Measurements from ENCODE around the gene TIGD6.

Gene TIGD6
- 1.6 to 2.5 (median 1.7) reads per million in 3 donors for total RNA-seq

DNA sequence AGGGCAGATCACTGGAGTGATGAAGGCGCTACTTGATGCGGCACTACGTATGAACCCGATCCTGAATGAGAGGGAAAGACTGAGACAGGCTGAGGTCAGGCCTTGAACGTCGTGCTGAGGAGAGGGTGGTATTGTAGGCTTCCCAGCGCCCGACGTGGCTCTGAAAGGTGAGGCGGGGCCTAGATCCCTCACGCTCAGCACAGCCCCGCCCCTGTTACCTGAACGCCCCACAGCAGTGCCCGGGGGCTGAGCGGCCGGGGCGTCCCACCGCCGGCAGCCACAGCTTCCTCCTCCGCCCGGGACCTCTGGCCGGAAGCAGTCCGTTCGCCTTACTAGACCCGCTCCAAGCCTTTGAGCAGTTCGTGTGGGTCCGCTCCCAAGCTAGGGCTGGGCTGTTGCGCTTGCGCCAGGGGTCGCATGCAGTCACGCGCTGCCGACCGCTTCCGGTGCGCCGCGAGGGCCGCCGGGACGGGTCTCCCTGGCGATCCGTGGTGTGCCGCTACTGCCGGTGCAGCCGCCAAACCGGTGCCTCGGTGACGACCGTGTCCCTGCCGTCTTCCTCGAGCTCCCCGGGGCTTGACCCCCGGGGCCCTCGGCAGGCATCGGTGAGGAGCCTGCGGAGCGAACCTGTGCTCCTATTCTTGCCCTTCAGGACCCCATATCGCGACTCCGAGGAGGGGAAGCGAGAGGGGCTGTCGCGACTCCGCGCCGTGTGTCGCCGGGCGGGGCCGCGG lies at the start of gene TIGD6, which contains the start of gene HMGXB3:
Gene TIGD6 (minus strand): TSS at position 399 of the 734 bp plus-strand sequence. CDS start 4,306 bp downstream, outside the sequence.
Gene HMGXB3 (plus strand): TSS at position 484 of the 734 bp plus-strand sequence. CDS start 4,114 bp downstream, outside the sequence.
- H3K4me1 ChIP-seq (ENCODE audit: control insufficient read depth, insufficient read depth, low read length, poor library complexity, severe bottlenecking): peaks cover 19% of the 10 kb centered on the region
- H3K4me3 ChIP-seq (ENCODE audit: insufficient read depth, low read depth, low read length, poor library complexity, severe bottlenecking): peak within 1 kb of the TSS; percentile 75
- no peaks in the 10 kb centered on the region for H3K9me3 ChIP-seq (ENCODE audit: control insufficient read depth, low read length)
- DNase-seq: peak; percentile 74 to 77 (median 74)
- no peaks in the 10 kb centered on the region for H3K27me3 ChIP-seq (replicated peaks; ENCODE audit: control insufficient read depth, insufficient read depth, low read length, poor library complexity, severe bottlenecking)
- H3K27ac ChIP-seq (ENCODE audit: insufficient read depth, low read length, poor library complexity, severe bottlenecking): peak within 1 kb of the TSS; percentile 64
- peaks cover 1% of the 10 kb centered on the region for H3K36me3 ChIP-seq (ENCODE audit: control insufficient read depth, insufficient read depth, low read length)

DNA sequence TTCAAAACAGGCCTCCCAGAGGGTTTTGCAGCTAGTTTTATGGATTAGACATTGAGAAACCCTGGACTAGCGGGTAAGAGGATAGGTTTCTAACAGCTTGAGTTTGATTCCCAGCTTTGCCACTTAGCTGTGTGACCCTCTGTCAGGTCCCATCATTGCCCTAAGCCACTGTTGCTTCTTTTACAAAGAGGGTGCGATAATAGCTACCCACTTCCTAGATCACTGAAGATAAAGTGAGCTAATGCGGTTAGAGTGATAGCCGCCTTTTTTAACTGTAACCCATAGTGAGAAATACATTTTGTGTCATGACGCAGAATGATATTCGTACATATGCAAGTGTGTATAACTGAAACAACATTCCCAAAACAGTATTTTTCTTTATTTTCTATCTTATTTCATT lies 45.6 kb upstream of the TIGD6 start:
- H3K4me1 ChIP-seq (ENCODE audit: control insufficient read depth, insufficient read depth, low read length, poor library complexity, severe bottlenecking): no peaks in the 10 kb centered on the region
- H3K27me3 ChIP-seq (replicated peaks; ENCODE audit: control insufficient read depth, insufficient read depth, low read length, poor library complexity, severe bottlenecking): no peaks in the 10 kb centered on the region
- no peak for DNase-seq
- H3K9me3 ChIP-seq (ENCODE audit: control insufficient read depth, low read length): no peaks in the 10 kb centered on the region
- H3K36me3 ChIP-seq (ENCODE audit: control insufficient read depth, insufficient read depth, low read length): peaks cover 83% of the 10 kb centered on the region
- H3K27ac ChIP-seq (ENCODE audit: insufficient read depth, low read length, poor library complexity, severe bottlenecking): no peak overlapping the region
- H3K4me3 ChIP-seq (ENCODE audit: insufficient read depth, low read depth, low read length, poor library complexity, severe bottlenecking): no peak overlapping the region

DNA sequence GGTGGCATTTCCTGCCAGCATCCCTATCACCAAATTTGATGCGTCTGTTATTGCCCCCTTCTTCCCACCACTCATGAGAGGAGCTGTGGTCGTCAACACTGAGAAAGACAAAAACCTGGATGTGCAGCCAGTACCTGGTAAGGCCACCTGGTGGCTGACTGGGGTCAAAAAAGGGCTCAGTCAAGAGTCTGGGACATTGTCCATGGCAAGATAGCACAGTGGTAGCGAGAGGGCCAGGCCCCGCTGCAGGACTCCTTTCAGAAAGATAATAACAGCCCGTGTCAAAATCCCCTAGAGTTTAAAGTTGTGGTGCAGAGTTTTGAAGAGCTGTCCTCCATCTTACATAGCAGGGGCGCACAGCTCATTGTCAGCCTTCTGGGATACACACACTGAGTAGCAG lies 45.1 kb upstream of the TIGD6 start:
- Histone ChIP-seq H3K27me3 (replicated peaks; ENCODE audit: control insufficient read depth, insufficient read depth, low read length, poor library complexity, severe bottlenecking) (no peaks in the 10 kb centered on the region), H3K4me3 (ENCODE audit: insufficient read depth, low read depth, low read length, poor library complexity, severe bottlenecking) (no peak overlapping the region), H3K9me3 (ENCODE audit: control insufficient read depth, low read length) (no peaks in the 10 kb centered on the region), H3K4me1 (ENCODE audit: control insufficient read depth, insufficient read depth, low read length, poor library complexity, severe bottlenecking) (no peaks in the 10 kb centered on the region), H3K27ac (ENCODE audit: insufficient read depth, low read length, poor library complexity, severe bottlenecking) (no peak overlapping the region), H3K36me3 (ENCODE audit: control insufficient read depth, insufficient read depth, low read length) (peaks cover 83% of the 10 kb centered on the region)
- DNase-seq: no peak

DNA sequence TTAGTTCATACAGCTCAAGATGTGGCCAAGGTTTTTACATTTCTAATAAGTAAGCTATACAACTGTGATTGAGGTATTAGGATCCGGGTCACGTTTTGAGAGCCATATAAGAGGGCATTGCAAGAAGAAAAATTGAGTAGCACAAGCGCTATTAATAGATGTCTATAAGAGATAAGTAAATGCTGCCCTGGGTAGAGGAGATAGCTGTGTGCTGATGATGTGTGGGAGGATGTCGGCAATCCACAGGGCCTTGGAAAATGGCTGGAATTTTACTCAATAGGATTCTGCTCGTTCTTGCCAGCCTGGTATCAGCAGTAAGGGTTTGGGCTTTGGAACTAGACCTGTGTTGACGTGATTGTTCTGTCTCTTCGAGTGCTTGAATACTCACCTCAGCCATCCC lies 44.3 kb upstream of the TIGD6 start:
- H3K4me3 ChIP-seq (ENCODE audit: insufficient read depth, low read depth, low read length, poor library complexity, severe bottlenecking): no peak overlapping the region
- H3K36me3 ChIP-seq (ENCODE audit: control insufficient read depth, insufficient read depth, low read length): peaks cover 78% of the 10 kb centered on the region
- H3K9me3 ChIP-seq (ENCODE audit: control insufficient read depth, low read length): no peaks in the 10 kb centered on the region
- H3K4me1 ChIP-seq (ENCODE audit: control insufficient read depth, insufficient read depth, low read length, poor library complexity, severe bottlenecking): no peaks in the 10 kb centered on the region
- DNase-seq: no peak
- H3K27ac ChIP-seq (ENCODE audit: insufficient read depth, low read length, poor library complexity, severe bottlenecking): no peak overlapping the region
- no peaks in the 10 kb centered on the region for H3K27me3 ChIP-seq (replicated peaks; ENCODE audit: control insufficient read depth, insufficient read depth, low read length, poor library complexity, severe bottlenecking)

DNA sequence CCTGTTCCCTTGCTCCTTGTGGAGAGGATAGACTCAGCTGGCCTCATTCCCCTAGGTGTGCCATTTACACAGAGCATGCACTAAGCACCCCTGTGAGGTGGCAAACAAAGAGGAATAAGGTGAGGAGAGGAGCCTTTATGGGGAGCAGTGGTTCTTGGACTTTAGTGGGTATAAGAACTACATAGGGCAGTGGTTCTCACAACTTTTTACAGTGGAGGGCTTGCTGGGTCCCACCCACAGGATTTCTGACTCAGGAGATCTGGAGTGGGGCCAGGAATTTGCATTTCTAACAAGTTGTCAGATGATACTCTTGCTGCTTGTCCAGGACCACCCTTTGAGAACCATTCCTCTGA lies 43.9 kb upstream of the TIGD6 start:
- Histone ChIP-seq H3K4me1 (ENCODE audit: control insufficient read depth, insufficient read depth, low read length, poor library complexity, severe bottlenecking) (no peaks in the 10 kb centered on the region), H3K27me3 (replicated peaks; ENCODE audit: control insufficient read depth, insufficient read depth, low read length, poor library complexity, severe bottlenecking) (no peaks in the 10 kb centered on the region), H3K36me3 (ENCODE audit: control insufficient read depth, insufficient read depth, low read length) (peaks cover 74% of the 10 kb centered on the region), H3K9me3 (ENCODE audit: control insufficient read depth, low read length) (no peaks in the 10 kb centered on the region), H3K4me3 (ENCODE audit: insufficient read depth, low read depth, low read length, poor library complexity, severe bottlenecking) (no peak overlapping the region), H3K27ac (ENCODE audit: insufficient read depth, low read length, poor library complexity, severe bottlenecking) (no peak overlapping the region)
- DNase-seq: no peak

DNA sequence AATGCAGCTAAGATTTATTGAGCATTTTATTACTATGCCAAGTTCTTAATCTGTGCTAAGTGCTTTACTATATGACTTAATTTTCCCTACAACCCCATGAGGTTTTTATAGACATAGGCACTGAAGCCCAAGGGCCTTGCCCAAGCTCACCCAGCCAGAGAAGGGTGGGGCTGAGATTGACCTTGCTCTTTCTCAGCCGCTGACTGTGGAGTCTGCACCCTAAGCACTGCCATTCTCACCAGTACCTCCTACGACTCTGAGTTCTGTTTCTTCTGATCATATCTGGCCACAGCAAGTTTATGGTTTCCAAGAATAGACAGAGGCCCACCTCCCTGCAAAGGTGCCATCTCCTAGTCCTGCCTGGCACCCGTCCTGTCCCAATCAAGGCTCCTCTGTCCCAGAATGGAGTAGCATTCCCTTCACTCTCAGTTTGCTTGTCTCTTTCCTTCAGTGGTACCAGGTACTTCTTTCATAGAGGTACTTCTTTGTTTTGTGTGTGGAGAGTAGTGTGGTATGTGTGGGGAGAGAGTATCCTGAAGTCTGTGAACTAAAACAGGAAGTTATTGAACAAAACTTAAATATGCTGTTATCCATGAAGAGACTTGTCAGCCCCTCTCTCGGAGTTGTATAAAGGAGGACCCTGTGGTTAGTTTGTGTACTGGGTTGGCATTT lies 43.3 kb upstream of the TIGD6 start:
- no peak for DNase-seq
- H3K36me3 ChIP-seq (ENCODE audit: control insufficient read depth, insufficient read depth, low read length): peaks cover 70% of the 10 kb centered on the region

DNA sequence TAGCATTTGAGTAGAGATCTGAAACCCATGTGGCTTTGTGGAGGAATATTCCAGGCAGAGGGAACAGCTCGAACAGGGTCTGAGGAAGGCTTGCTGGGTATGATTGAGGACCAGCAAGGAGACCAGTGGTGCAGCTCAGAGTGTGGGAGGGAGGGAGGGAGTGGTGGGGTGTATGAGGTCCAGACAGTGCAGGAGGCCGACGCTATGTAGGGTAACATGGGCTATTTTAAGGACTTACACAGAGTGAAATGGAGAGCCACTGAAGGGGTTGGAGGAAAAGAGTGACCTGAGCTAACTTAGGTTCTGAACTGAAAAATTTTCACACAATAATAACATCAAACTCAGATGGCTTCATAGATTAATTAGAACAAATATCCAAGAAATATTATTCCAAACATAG lies 42.0 kb upstream of the TIGD6 start:
- no peak overlapping the region for H3K27ac ChIP-seq (ENCODE audit: insufficient read depth, low read length, poor library complexity, severe bottlenecking)
- no peaks in the 10 kb centered on the region for H3K9me3 ChIP-seq (ENCODE audit: control insufficient read depth, low read length)
- no peak overlapping the region for H3K4me3 ChIP-seq (ENCODE audit: insufficient read depth, low read depth, low read length, poor library complexity, severe bottlenecking)
- peaks cover 62% of the 10 kb centered on the region for H3K36me3 ChIP-seq (ENCODE audit: control insufficient read depth, insufficient read depth, low read length)
- no peaks in the 10 kb centered on the region for H3K27me3 ChIP-seq (replicated peaks; ENCODE audit: control insufficient read depth, insufficient read depth, low read length, poor library complexity, severe bottlenecking)
- H3K4me1 ChIP-seq (ENCODE audit: control insufficient read depth, insufficient read depth, low read length, poor library complexity, severe bottlenecking): no peaks in the 10 kb centered on the region
- no peak for DNase-seq

More for the DNA sequence above, 43.3 kb upstream of the TIGD6 start:
- H3K27ac ChIP-seq (ENCODE audit: insufficient read depth, low read length, poor library complexity, severe bottlenecking): no peak overlapping the region
- H3K4me1 ChIP-seq (ENCODE audit: control insufficient read depth, insufficient read depth, low read length, poor library complexity, severe bottlenecking): no peaks in the 10 kb centered on the region
- H3K9me3 ChIP-seq (ENCODE audit: control insufficient read depth, low read length): no peaks in the 10 kb centered on the region
- H3K27me3 ChIP-seq (replicated peaks; ENCODE audit: control insufficient read depth, insufficient read depth, low read length, poor library complexity, severe bottlenecking): no peaks in the 10 kb centered on the region
- H3K4me3 ChIP-seq (ENCODE audit: insufficient read depth, low read depth, low read length, poor library complexity, severe bottlenecking): no peak overlapping the region

DNA sequence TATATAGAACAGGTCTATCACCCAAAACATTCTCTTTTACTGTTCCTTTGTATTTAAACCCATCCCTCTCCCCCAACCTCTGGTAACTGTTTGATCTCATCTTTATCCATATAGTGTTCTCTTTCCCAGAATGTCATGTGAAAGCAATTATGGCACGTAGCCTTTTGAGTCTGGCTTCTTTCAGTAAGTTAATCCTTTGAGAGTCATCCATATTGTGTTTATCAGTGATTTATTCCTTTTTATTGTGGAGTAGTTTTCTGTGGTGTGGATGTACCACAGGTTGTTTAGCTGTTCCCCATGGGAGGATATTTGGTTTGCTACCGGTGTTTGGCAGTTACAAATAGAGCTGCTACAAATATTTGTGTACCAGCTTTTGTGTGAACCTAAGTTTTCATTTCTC lies 38.1 kb upstream of the TIGD6 start:
- no peaks in the 10 kb centered on the region for H3K9me3 ChIP-seq (ENCODE audit: control insufficient read depth, low read length)
- H3K4me3 ChIP-seq (ENCODE audit: insufficient read depth, low read depth, low read length, poor library complexity, severe bottlenecking): no peak overlapping the region
- H3K4me1 ChIP-seq (ENCODE audit: control insufficient read depth, insufficient read depth, low read length, poor library complexity, severe bottlenecking): no peaks in the 10 kb centered on the region
- H3K27ac ChIP-seq (ENCODE audit: insufficient read depth, low read length, poor library complexity, severe bottlenecking): no peak overlapping the region
- H3K36me3 ChIP-seq (ENCODE audit: control insufficient read depth, insufficient read depth, low read length): peaks cover 73% of the 10 kb centered on the region
- H3K27me3 ChIP-seq (replicated peaks; ENCODE audit: control insufficient read depth, insufficient read depth, low read length, poor library complexity, severe bottlenecking): no peaks in the 10 kb centered on the region
- no peak for DNase-seq

DNA sequence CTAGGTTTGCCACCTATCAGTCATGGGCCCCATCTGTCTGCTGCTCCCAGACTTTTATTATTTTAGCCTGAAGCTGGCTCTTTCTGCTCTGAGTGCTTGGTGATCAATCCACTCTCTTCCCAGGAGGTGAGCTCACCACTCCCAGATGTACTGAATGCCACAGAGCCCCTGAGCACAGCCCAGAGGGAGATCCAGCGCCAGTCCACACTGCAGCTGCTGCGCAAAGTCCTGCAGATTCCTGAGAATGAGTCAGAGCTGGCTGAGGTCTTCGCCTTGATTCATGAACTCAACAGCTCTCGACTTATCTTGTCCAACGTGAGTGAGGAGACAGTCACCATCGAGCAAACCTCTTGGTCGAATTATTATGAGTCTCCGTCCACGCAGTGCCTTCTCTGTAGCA lies 36.1 kb upstream of the TIGD6 start:
- Histone ChIP-seq H3K4me3 (ENCODE audit: insufficient read depth, low read depth, low read length, poor library complexity, severe bottlenecking) (no peak overlapping the region), H3K4me1 (ENCODE audit: control insufficient read depth, insufficient read depth, low read length, poor library complexity, severe bottlenecking) (no peaks in the 10 kb centered on the region), H3K36me3 (ENCODE audit: control insufficient read depth, insufficient read depth, low read length) (peaks cover 75% of the 10 kb centered on the region), H3K9me3 (ENCODE audit: control insufficient read depth, low read length) (no peaks in the 10 kb centered on the region), H3K27ac (ENCODE audit: insufficient read depth, low read length, poor library complexity, severe bottlenecking) (no peak overlapping the region), H3K27me3 (replicated peaks; ENCODE audit: control insufficient read depth, insufficient read depth, low read length, poor library complexity, severe bottlenecking) (no peaks in the 10 kb centered on the region)
- no peak for DNase-seq

DNA sequence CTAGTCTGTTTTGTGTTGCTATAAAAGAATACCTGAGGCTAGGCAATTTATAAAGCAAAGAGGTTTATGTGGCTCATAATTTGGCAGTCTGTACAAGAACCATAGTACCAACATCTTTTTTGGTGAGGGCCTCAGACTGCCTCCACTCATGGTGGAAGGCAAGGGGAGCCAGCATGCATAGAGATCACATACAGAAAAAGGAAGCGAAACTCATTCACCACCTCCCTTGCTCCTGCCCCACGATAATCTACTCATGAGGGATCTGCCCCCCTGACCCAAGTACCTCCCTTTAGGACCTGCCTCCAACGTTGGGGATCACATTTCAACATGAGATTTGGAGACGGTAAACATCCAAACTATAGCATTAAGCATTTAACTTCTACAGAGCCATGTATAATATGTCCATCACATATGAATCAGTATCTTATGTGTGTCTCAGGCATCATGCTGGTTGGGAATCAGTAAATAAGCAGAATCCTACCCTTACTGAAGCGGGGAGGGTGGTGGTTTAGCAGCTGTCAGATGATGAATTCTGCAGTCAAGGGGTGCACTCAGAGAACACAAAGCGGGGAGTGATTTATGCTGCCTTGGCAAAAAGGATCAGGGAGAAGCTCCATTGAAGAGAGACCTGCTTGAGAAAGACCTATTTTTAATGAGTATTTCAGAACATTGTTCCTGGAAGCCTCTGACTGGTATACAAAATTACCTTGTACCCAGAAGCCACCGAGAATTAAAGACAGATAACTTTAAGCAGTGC lies 34.9 kb upstream of the TIGD6 start:
- Histone ChIP-seq H3K9me3 (ENCODE audit: control insufficient read depth, low read length) (no peaks in the 10 kb centered on the region), H3K4me1 (ENCODE audit: control insufficient read depth, insufficient read depth, low read length, poor library complexity, severe bottlenecking) (no peaks in the 10 kb centered on the region), H3K27me3 (replicated peaks; ENCODE audit: control insufficient read depth, insufficient read depth, low read length, poor library complexity, severe bottlenecking) (no peaks in the 10 kb centered on the region), H3K27ac (ENCODE audit: insufficient read depth, low read length, poor library complexity, severe bottlenecking) (no peak overlapping the region), H3K4me3 (ENCODE audit: insufficient read depth, low read depth, low read length, poor library complexity, severe bottlenecking) (no peak overlapping the region), H3K36me3 (ENCODE audit: control insufficient read depth, insufficient read depth, low read length) (peaks cover 75% of the 10 kb centered on the region)
- DNase-seq: no peak

All from effector memory CD4-positive, alpha-beta T cell (primary cell).